T-helper 2 cell (primary cell): ENCODE data around the gene APBA2.
A peak's percentile ranks its signal among the peaks of the same experiment; 100 is the strongest.

ENCODE experiments used
- DNase-seq, 5 experiments: peaks; one replicate each; pipeline versions ENCODE4 v3.0.0 to v3.0.0-alpha.2; 2012 to 2022

The APBA2 gene

GRCh38 chr15:29064731-29065130, 179.0 kb downstream of the APBA2 start:
- no peak for DNase-seq

- no peak for DNase-seq
Measured at GRCh38 chr15:29065571-29065970, 179.8 kb downstream of the APBA2 start.

GRCh38 chr15:29066310-29066709, 180.5 kb downstream of the APBA2 start:
- DNase-seq: no peak

- DNase-seq: no peak
Measured at GRCh38 chr15:29066838-29067237, 181.1 kb downstream of the APBA2 start.

GRCh38 chr15:29067949-29068348, 182.2 kb downstream of the APBA2 start:
- no peak for DNase-seq

- no peak for DNase-seq
Measured at GRCh38 chr15:29070471-29071231, 184.9 kb downstream of the APBA2 start.

GRCh38 chr15:29071232-29071881, 185.6 kb downstream of the APBA2 start:
- DNase-seq: no peak

- DNase-seq: no peak
Measured at GRCh38 chr15:29071882-29072273, 186.1 kb downstream of the APBA2 start.

GRCh38 chr15:29072444-29072843, 186.7 kb downstream of the APBA2 start:
- no peak for DNase-seq

- DNase-seq: no peak
Measured at GRCh38 chr15:29074045-29074444, 188.3 kb downstream of the APBA2 start.

GRCh38 chr15:29078541-29078940, 192.8 kb downstream of the APBA2 start:
- no peak for DNase-seq

- DNase-seq: no peak
Measured at GRCh38 chr15:29079479-29079878, 193.7 kb downstream of the APBA2 start.

- no peak for DNase-seq
Measured at GRCh38 chr15:29081781-29082180, 196.0 kb downstream of the APBA2 start.

GRCh38 chr15:29083161-29083560, 197.4 kb downstream of the APBA2 start:
- DNase-seq: no peak

- DNase-seq: no peak
Measured at GRCh38 chr15:29083858-29084257, 198.1 kb downstream of the APBA2 start.

- no peak for DNase-seq
Measured at GRCh38 chr15:29086001-29086400, 200.2 kb downstream of the APBA2 start.

GRCh38 chr15:29086891-29087290, 201.1 kb downstream of the APBA2 start:
- DNase-seq: no peak

- no peak for DNase-seq
Measured at GRCh38 chr15:29087521-29088285, 201.9 kb downstream of the APBA2 start.

GRCh38 chr15:29088666-29089065, 202.9 kb downstream of the APBA2 start:
- DNase-seq: no peak

GRCh38 chr15:29089731-29090616, 204.2 kb downstream of the APBA2 start:
- DNase-seq: peak in 2 of 5 experiments; percentile 24 to 75

- peak in 2 of 5 experiments; percentile 32 to 61 for DNase-seq
Measured at GRCh38 chr15:29090617-29091466, 205.1 kb downstream of the APBA2 start.

GRCh38 chr15:29091666-29092065, 205.9 kb downstream of the APBA2 start:
- no peak for DNase-seq
